HG02642 (cell line): ENCODE measurements around the gene STAB1.

Experiments used
- ATAC-seq: cut with Tn5 transposase; IDR thresholded peaks from one replicate; pipeline ENCODE4 v1.9.1; 2021; ENCODE audit warnings: mild to moderate bottlenecking; ENCODE audit not compliant: unreplicated experiment, poor library complexity

Gene STAB1

GRCh38 chr3:52532517-52532837 is 37.3 kb downstream of the STAB1 start:
- no peak for ATAC-seq

GRCh38 chr3:52532838-52533622 is 37.9 kb downstream of the STAB1 start:
- peak; percentile 1 for ATAC-seq

GRCh38 chr3:52533623-52534280 is 38.6 kb downstream of the STAB1 start, which contains the start of gene NT5DC2:
Gene NT5DC2 (minus strand): TSS chr3:52533857. CDS start chr3:52533737, 120 bp downstream.
- peak; percentile 39 for ATAC-seq

- no peak for ATAC-seq
These were observed 39.4 kb downstream of the STAB1 start for GRCh38 chr3:52534281-52535183.

GRCh38 chr3:52535411-52536111 is 40.4 kb downstream of the STAB1 start:
- ATAC-seq, result no peak

GRCh38 chr3:52536112-52536368 is 40.9 kb downstream of the STAB1 start:
- no peak for ATAC-seq

DNA sequence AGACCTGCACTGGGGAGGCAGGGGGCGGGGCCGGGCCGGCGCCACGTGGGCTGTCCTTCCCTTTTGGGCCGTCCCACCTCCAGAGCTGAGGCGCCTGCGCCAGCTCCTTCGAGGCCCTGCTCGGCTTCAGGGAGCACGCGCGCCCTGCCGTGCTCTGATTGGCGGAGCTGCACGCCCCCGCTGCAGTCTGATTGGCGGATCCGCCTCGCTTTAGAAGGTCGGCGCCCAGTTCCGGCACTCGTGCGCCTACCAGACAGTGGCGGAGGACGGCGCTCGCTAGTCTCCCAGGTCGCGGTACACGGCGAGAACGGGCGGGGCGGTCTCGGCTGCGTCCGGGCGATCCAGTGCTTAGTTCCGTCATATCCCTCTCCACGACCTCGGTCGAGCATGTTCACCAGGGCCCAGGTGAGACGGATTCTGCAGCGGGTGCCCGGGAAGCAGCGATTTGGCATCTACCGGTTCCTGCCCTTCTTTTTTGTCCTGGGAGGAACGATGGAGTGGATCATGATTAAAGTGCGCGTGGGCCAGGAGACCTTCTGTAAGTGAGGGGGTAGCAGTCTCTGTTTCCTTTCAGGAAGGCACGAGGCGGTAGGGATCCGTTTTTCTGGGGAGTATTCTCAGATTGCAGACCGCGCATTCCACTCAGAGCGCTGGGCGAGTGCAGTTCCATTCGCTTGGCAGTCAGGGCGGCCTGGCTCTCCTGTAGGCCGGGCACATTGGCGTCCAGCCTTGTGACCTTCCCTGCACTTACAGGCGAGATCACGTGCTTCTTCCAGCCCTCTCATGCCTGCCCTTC is 41.4 kb downstream of the STAB1 start, which contains the start of gene UQCC5:
TSS of gene UQCC5 (plus strand) at position 237 of the 796 bp plus-strand sequence. CDS start at position 388, 151 bp downstream.
- ATAC-seq, result peak; percentile 82

DNA sequence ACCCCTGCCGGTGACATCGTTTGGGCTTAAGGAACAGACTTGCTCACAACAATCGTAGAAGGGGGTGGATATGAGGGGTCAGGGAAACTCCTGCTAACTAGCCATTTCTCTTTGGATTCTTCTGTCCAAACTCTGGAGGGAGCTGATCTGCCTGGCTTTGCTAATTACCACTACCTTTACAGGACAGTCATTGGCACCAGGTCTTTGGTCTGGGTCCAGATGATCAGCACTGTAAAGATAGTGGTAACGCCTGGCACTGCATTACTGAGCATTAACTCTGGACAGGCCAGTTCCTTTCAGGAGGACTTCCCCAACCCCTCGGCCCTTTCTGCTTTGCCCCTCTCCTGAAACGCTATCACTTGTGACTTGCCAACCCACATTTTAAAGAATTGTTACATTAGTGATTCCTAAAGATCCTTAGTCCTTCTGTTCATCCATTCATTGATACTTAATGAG is 42.1 kb downstream of the STAB1 start:
- ATAC-seq, result no peak

GRCh38 chr3:52537726-52538421 is 42.7 kb downstream of the STAB1 start:
- no peak for ATAC-seq

- no peak for ATAC-seq
These were observed 44.0 kb downstream of the STAB1 start for GRCh38 chr3:52539010-52539653.

GRCh38 chr3:52541050-52541449 is 45.9 kb downstream of the STAB1 start:
- ATAC-seq, result no peak

- no peak for ATAC-seq
These were observed 49.8 kb downstream of the STAB1 start for GRCh38 chr3:52544937-52545336.

DNA sequence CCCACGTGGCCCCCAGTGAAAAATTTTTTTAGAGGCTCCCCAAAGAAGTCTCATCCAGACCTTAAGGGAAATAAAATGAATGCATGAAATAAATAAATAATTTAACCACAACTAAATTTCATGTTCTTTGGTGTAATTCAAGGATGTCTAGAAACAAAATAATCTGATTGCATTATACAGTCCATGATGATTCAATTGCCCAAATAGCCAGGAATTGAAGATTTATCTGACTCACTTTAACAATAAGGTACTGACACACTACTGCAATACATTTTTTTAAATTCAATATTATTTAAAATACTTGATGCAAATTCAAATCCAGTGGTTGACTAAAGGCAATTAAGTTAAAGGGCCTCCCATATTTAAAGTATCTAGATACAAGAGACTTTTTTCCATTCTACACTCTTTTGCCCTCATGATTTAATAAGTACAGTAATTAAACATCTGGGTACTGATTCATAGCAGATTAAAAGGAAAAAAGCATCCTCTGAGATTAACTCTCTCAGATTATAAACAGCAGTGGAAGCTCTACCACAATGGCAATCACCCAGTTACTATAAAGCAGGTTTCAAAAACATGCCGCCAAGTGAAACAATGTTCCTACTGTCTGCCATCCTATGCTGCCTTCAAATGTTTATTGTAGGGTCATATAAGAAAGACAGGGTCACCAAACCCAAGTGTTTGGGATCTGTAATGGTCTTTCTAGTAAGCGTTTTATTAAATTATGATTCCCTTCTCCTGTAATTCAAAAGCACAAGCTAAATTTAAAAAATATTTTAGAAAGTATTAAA is 51.2 kb downstream of the STAB1 start:
- ATAC-seq, result no peak

DNA sequence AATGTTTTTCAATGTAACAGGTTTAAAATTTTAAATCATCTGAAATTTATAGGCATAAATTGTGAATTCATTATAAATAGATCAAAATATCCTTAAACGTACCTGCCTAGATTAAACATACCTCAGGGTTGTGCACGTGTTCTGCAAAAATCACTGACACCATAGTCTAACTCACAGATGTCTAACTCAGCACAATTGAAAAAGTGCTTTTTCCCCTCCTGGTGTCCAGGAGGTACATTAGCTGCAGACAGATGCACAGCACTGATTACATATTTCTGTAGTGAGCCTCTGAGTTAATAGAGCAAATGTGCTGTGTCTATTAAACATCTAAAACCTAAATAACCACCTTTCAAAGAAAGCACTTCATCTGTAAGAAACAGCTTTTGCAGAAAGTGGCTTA is 52.0 kb downstream of the STAB1 start:
- ATAC-seq, result no peak

GRCh38 chr3:52551118-52551517 is 56.0 kb downstream of the STAB1 start:
- ATAC-seq, result no peak

GRCh38 chr3:52552089-52552488 is 57.0 kb downstream of the STAB1 start:
- no peak for ATAC-seq

- no peak for ATAC-seq
These were observed 59.1 kb downstream of the STAB1 start for GRCh38 chr3:52554026-52554755.
